Neural progenitor cell (in vitro differentiated cells): ENCODE measurements around the gene TNFRSF14. TPM values are rescaled to one million over a fixed set of nuclear protein-coding genes. Genes with fewer than 3 reads are reported as not detected.
A peak's percentile ranks its signal among the peaks of the same experiment; 100 is the strongest.
"Not testable (repeated sequence)": the region's sequence is repeated elsewhere in the genome, so short reads cannot be mapped to it uniquely, and the experiment has no call there.

Source experiments
- DNase-seq: peaks from one replicate; pipeline ENCODE4 v3.0.0-alpha.2; 2016; ENCODE audit warnings: low spot score
- H2AFZ ChIP-seq: fragments of 200-600 bp; sonication (generic); replicated peaks from 2 replicates; pipeline ENCODE4 v1.6.1; 2016; ENCODE audit warnings: antibody characterized with exemption
- H3F3A ChIP-seq: fragments of 200-600 bp; sonication (generic); 2 replicates; pipeline ENCODE4 v1.6.1; 2016; ENCODE audit warnings: antibody characterized with exemption, low read depth
- H3K27ac ChIP-seq: fragments of 200-600 bp; sonication (generic); 2 replicates; pipeline ENCODE4 v1.5.1; 2016; ENCODE audit warnings: mild to moderate bottlenecking
- H3K27me3 ChIP-seq: fragments of 200-600 bp; sonication (generic); 2 replicates; pipeline ENCODE4 v1.6.1; 2016; ENCODE audit warnings: mild to moderate bottlenecking, moderate library complexity
- H3K36me3 ChIP-seq: fragments of 200-600 bp; sonication (generic); 2 replicates; pipeline ENCODE4 v1.5.1; 2016
- H3K4me1 ChIP-seq: fragments of 200-600 bp; sonication (generic); 2 replicates; pipeline ENCODE4 v1.6.1; 2016; ENCODE audit warnings: mixed run types
- H3K4me2 ChIP-seq: fragments of 200-600 bp; sonication (generic); 2 replicates; pipeline ENCODE4 v1.6.1; 2016
- H3K4me3 ChIP-seq: fragments of 200-600 bp; sonication (generic); 2 replicates; pipeline ENCODE4 v1.5.1; 2016
- H3K79me2 ChIP-seq: fragments of 200-600 bp; sonication (generic); 2 replicates; pipeline ENCODE4 v1.6.1; 2016; ENCODE audit warnings: low read depth
- H3K9ac ChIP-seq: fragments of 200-600 bp; sonication (generic); 2 replicates; pipeline ENCODE4 v1.6.1; 2016
- H3K9me3 ChIP-seq: fragments of 200-600 bp; sonication (generic); 2 replicates; pipeline ENCODE4 v1.5.1; 2016; ENCODE audit warnings: low read depth
- H4K20me1 ChIP-seq: fragments of 200-600 bp; sonication (generic); 2 replicates; pipeline ENCODE4 v1.6.1; 2016; ENCODE audit warnings: low read depth
- H3K27ac Mint-ChIP-seq: 3 replicates; pipeline ENCODE4 v1.8.0; 2021; ENCODE audit warnings: mixed read lengths
- H3K27me3 Mint-ChIP-seq: 2 replicates; pipeline ENCODE4 v1.8.0; 2022; ENCODE audit warnings: low read depth, mild to moderate bottlenecking, inconsistent platforms, moderate library complexity, mixed read lengths; ENCODE audit not compliant: insufficient read depth
- H3K36me3 Mint-ChIP-seq: 3 replicates; pipeline ENCODE4 v1.8.0; 2021; ENCODE audit warnings: mixed read lengths
- H3K4me1 Mint-ChIP-seq: 3 replicates; pipeline ENCODE4 v1.8.0; 2021; ENCODE audit warnings: mixed read lengths
- H3K4me3 Mint-ChIP-seq: 3 replicates; pipeline ENCODE4 v1.8.0; 2021; ENCODE audit warnings: mild to moderate bottlenecking, moderate library complexity, mixed read lengths
- H3K9me3 Mint-ChIP-seq: 3 replicates; pipeline ENCODE4 v1.8.0; 2020; ENCODE audit warnings: mixed read lengths
- EZH2 ChIP-seq: fragments of 200-600 bp; sonication (generic); IDR thresholded peaks from 2 replicates; pipeline ENCODE4 v1.6.1; 2017; ENCODE audit warnings: antibody characterized with exemption, mild to moderate bottlenecking, moderate library complexity
- EZH2phosphoT487 ChIP-seq: fragments of 200-600 bp; sonication (generic); IDR thresholded peaks from 2 replicates; pipeline ENCODE4 v1.6.1; 2017; ENCODE audit warnings: antibody characterized with exemption
- total RNA-seq: library from RNA; depleted of rRNA; stranded (reverse); fragments of >200 nt; gene quantifications from 2 replicates; pipeline ENCODE4 v1.2.3, GENCODE V29; 2015; ENCODE audit warnings: low replicate concordance
- TF ChIP-seq, protein P1 (sequence below): fragments of 200-600 bp; sonication (generic); IDR thresholded peaks from 2 replicates; pipeline ENCODE4 v1.5.1; 2017; ENCODE audit warnings: antibody characterized with exemption, mild to moderate bottlenecking

TNFRSF14 gene
- total RNA-seq, 1 donor from 2014 or later: not detected

DNA sequence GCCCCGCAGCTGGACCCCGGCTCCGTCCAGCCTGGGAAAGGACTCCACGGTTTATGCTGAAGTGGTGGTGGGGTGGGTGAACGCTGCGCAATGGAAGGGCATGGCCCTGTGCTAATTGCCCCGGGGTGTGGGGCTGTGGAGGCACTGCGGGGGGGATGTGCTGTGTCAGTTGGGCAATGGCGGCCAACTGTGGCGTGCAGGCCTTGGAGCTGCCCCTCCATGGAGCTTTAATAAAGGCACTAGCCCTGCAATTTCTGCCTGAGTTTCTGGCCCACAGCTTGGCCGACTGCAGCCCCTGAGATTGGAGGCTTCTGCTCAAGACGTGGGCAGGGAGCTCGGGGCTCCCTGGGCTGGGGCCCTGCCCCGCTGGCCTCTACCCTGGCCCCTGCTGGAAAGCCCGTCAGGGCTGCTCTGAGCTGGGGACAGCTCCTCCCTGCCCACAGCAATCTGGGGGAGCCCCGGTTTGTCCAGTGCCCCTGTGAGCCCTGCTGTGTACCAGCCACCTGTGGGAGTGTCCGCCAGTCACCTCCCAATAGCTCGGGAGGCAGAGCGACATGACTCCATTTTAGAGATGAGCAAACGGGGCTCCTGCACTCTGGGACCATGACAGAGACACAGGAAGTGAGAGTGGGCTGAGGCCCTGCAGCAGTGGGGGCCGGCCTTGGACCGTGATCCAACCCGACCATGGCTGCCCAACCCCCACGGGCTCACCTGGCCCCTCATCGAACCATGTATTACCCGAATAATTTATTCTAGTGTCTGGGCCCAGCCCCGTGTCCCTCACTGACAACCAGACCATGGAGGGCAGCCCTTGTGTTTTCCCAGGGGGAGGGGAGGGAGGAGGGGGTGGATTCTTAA, 8.7 kb upstream of the TNFRSF14 start:
- Histone ChIP-seq H3K27me3 (no peaks in the 10 kb centered on the region), H4K20me1 (peaks cover 13% of the 10 kb centered on the region), H3K4me1 (peaks cover 47% of the 10 kb centered on the region), H3K79me2 (no peaks in the 10 kb centered on the region), H3K36me3 (no peaks in the 10 kb centered on the region), H3K9me3 (no peaks in the 10 kb centered on the region), H2AFZ (no peak overlapping the region), H3K9ac (peak overlapping the region; percentile 80), H3K4me2 (peak overlapping the region; percentile 92), H3K4me3 (peak overlapping the region; percentile 68), H3K27ac (peak overlapping the region; percentile 93), H3F3A (peaks cover 62% of the 10 kb centered on the region)
- no peak for TF ChIP-seq EZH2phosphoT487
- TF ChIP-seq, protein P1, sequence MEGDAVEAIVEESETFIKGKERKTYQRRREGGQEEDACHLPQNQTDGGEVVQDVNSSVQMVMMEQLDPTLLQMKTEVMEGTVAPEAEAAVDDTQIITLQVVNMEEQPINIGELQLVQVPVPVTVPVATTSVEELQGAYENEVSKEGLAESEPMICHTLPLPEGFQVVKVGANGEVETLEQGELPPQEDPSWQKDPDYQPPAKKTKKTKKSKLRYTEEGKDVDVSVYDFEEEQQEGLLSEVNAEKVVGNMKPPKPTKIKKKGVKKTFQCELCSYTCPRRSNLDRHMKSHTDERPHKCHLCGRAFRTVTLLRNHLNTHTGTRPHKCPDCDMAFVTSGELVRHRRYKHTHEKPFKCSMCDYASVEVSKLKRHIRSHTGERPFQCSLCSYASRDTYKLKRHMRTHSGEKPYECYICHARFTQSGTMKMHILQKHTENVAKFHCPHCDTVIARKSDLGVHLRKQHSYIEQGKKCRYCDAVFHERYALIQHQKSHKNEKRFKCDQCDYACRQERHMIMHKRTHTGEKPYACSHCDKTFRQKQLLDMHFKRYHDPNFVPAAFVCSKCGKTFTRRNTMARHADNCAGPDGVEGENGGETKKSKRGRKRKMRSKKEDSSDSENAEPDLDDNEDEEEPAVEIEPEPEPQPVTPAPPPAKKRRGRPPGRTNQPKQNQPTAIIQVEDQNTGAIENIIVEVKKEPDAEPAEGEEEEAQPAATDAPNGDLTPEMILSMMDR: no peak
- TF ChIP-seq EZH2: no peak
- no peak overlapping the region for H3K27ac Mint-ChIP-seq
- H3K4me3 Mint-ChIP-seq: peak overlapping the region; percentile 91
- H3K4me1 Mint-ChIP-seq: peaks cover 53% of the 10 kb centered on the region
- peak; percentile 49 for DNase-seq
- H3K36me3 Mint-ChIP-seq: no peaks in the 10 kb centered on the region
- H3K27me3 Mint-ChIP-seq: no peaks in the 10 kb centered on the region
- no peaks in the 10 kb centered on the region for H3K9me3 Mint-ChIP-seq

DNA sequence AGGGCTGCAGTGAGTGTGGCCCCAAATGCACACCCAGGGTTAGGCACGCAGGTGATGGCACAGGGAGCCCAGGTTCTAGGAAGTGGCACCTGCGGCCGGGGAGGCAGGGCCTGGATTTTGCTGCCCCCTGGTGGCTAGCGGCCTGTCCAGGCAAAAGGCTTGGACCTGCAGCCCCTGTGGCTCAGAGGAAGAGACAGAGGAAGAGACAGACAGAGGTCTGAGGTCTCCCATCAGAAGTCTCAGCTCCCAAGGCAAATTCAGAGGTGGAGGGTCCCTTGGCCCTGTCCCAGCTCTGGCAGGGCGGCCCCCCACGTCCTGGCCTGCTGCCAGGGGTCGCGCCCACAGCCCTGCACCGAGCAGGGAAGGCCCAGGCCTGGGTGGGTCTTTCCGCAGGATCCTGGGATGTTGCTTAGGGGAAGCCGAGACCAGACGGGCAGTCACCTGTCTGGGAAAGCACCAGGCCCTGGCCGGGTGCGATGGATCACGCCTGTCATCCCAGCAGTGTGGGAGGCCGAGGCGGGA, 8.0 kb upstream of the TNFRSF14 start:
- no peak overlapping the region for H3K27ac Mint-ChIP-seq
- peak overlapping the region; percentile 68 for H3K4me3 ChIP-seq
- DNase-seq: peak; percentile 88
- H3K9me3 Mint-ChIP-seq: no peaks in the 10 kb centered on the region
- peak overlapping the region; percentile 91 for H3K4me3 Mint-ChIP-seq
- H3K79me2 ChIP-seq: no peaks in the 10 kb centered on the region
- H3K36me3 Mint-ChIP-seq: no peaks in the 10 kb centered on the region
- H3K27ac ChIP-seq: peak overlapping the region; percentile 20
- peaks cover 13% of the 10 kb centered on the region for H4K20me1 ChIP-seq
- H3K9me3 ChIP-seq: no peaks in the 10 kb centered on the region
- H3K27me3 Mint-ChIP-seq: no peaks in the 10 kb centered on the region
- TF ChIP-seq, protein P1: peak; percentile 98
- TF ChIP-seq EZH2phosphoT487: no peak
- H3K4me1 Mint-ChIP-seq: peaks cover 46% of the 10 kb centered on the region
- peaks cover 55% of the 10 kb centered on the region for H3F3A ChIP-seq
- no peak overlapping the region for H3K9ac ChIP-seq
- peaks cover 40% of the 10 kb centered on the region for H3K4me1 ChIP-seq
- peak overlapping the region; percentile 92 for H3K4me2 ChIP-seq
- no peaks in the 10 kb centered on the region for H3K36me3 ChIP-seq
- no peak overlapping the region for H2AFZ ChIP-seq
- no peaks in the 10 kb centered on the region for H3K27me3 ChIP-seq

DNA sequence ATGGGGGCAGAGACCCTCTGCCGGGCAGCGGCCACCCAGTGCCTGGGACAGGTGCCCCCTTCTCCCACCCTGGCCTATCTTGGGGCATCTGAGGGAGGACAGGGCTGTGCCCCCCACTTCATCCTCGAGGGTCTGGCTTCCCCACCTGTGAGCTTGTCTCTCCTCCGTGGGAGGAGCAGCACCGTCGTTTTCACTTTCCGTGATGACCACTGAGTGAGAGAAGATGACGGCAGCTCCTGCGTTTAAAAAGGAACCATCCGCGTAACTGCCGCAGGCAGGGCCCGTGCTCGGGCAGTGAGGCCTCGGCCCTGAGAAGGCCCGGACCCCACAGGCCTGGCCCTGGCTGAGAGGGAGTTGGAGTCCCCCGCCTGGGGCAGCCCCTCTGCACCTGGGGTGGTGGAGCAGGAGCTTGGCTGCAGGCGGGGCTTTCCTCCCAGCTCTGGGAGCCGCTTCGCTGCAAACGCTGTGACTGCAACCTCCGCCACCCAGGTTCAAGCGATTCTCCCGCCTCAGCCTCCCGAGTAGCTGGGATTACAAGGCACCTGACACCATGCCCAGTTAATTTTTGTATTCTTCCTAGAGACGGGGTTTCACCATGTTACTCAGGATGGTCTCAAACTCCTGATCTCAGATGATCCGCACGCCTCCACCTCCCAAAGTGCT, 6.7 kb upstream of the TNFRSF14 start:
- H3K9ac ChIP-seq, H3K27me3 ChIP-seq, H3K27me3 Mint-ChIP-seq, H3K9me3 Mint-ChIP-seq, H3K79me2 ChIP-seq, H3K27ac ChIP-seq, H3K4me2 ChIP-seq, H3K36me3 ChIP-seq, H3K36me3 Mint-ChIP-seq, DNase-seq, H2AFZ ChIP-seq, H3K9me3 ChIP-seq, H3K4me3 ChIP-seq: not testable (repeated sequence)
- Histone ChIP-seq H3F3A (peaks cover 42% of the 10 kb centered on the region), H4K20me1 (peaks cover 13% of the 10 kb centered on the region), H3K4me1 (peaks cover 26% of the 10 kb centered on the region)
- Mint-ChIP-seq H3K27ac (peak overlapping the region; percentile 66), H3K4me1 (peaks cover 42% of the 10 kb centered on the region), H3K4me3 (peak overlapping the region; percentile 59)

DNA sequence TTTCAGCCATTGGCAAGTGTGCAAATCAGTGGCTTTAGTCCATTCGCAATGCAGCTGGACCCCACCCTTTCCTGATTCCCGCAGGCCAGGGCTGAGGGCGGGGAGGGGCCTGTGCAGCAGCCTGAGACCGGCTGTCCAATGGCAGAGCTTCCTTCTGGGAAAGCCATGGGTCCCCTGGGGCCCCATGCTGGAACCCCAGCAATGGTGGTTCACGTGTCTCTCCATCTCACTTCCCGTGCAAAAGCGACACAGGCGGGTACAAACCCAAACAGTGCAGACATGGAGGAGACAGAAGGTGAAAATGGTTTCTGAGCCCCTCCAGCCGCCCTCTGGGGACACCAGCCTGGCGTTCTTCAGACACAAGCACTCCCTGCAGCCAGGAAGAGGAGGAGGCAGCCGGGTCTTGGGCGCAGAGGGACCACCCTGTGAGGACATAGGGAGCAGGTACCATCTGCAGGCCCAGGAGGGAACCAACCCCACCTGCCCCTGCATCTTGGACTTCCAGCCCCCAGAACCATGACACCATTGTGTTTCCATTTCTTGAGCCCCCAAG, 5.8 kb upstream of the TNFRSF14 start:
- not testable (repeated sequence) for H3K4me3 Mint-ChIP-seq, H3K9ac ChIP-seq, H3K4me3 ChIP-seq, H3K9me3 ChIP-seq, H3K9me3 Mint-ChIP-seq, H3K27ac ChIP-seq, H3K27ac Mint-ChIP-seq, DNase-seq, H3K27me3 Mint-ChIP-seq, H3K36me3 ChIP-seq, H3K27me3 ChIP-seq, H3K4me2 ChIP-seq, H3K79me2 ChIP-seq, H3K36me3 Mint-ChIP-seq, H2AFZ ChIP-seq
- peaks cover 36% of the 10 kb centered on the region for H3K4me1 Mint-ChIP-seq
- Histone ChIP-seq H4K20me1 (peaks cover 13% of the 10 kb centered on the region), H3K4me1 (peaks cover 17% of the 10 kb centered on the region), H3F3A (peaks cover 33% of the 10 kb centered on the region)

DNA sequence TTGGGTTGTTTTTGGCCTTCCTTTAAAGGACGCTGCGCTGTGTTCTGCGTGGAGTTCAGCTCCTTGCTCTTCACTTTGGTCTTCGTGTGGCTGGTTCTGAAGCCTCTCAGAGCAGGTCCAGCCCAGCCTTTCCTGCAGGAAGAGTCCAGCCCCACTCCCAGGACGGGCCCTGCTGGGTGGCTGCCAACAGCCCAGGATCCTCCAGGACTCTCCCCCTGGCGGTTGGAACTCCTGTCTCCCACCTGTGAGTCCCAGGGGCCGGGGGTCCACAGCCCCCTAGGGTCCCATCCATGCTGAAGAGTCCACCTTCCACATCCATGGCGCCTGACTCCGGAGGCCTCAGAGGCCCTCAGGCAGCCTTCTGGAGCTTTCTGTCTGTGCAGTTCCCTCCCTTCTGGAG, 4.6 kb upstream of the TNFRSF14 start:
- DNase-seq, H3K36me3 Mint-ChIP-seq, H3K4me3 ChIP-seq, H3K4me2 ChIP-seq, H3K9me3 ChIP-seq, H3K27me3 Mint-ChIP-seq, H2AFZ ChIP-seq, H3K4me3 Mint-ChIP-seq, H3K79me2 ChIP-seq, H3K36me3 ChIP-seq, H3K9me3 Mint-ChIP-seq, H3K27me3 ChIP-seq, H3K9ac ChIP-seq, H3K27ac ChIP-seq: not testable (repeated sequence)
- Histone ChIP-seq H3F3A (peaks cover 32% of the 10 kb centered on the region), H3K4me1 (peaks cover 19% of the 10 kb centered on the region), H4K20me1 (peaks cover 13% of the 10 kb centered on the region)
- peak overlapping the region; percentile 21 for H3K27ac Mint-ChIP-seq
- H3K4me1 Mint-ChIP-seq: peaks cover 38% of the 10 kb centered on the region
